ENCODE results near the gene DNAJC5G. TPM values are rescaled to one million over a fixed set of nuclear protein-coding genes. Genes with fewer than 3 reads are reported as not detected.
A peak's percentile ranks its signal among the peaks of the same experiment; 100 is the strongest.

DNAJC5G gene
- total RNA-seq, 2 experiments from 2014 or later = 0.19 TPM; not detected in 1

- ChIA-PET POLR2A (interaction anchor here (1.4 kb wide), 1 partner anchor 17 kb away, joined by 3 read pairs; the partner anchor contains the start of gene MPV17), CTCF (interaction anchor here (1.0 to 5.6 kb wide), 2 partner anchors 24 to 463 kb away, joined by 3 to 94 read pairs; partner anchors contain the start of gene TRIM54)
- intact Hi-C loops (cut with micrococcal nuclease) = no loop called here
- no peak for DNase-seq
- H3K4me3 Mint-ChIP-seq = no peak overlapping the region
- H3K27me3 Mint-ChIP-seq = peaks cover 20% of the 10 kb centered on the region
- no peaks in the 10 kb centered on the region for H3K9me3 Mint-ChIP-seq
- H3K36me3 Mint-ChIP-seq = peaks cover 17% of the 10 kb centered on the region
- H3K27ac Mint-ChIP-seq = no peak overlapping the region
- H3K4me1 Mint-ChIP-seq (ENCODE audit: low read depth) = peaks cover 8% of the 10 kb centered on the region
These were observed 30.9 kb downstream of the DNAJC5G start for GRCh38 chr2:27306136-27306535.

- ChIA-PET POLR2A (no interaction called here), CTCF (interaction anchor here (0.7 to 1.0 kb wide), 2 partner anchors 56 to 463 kb away, joined by 3 read pairs; no protein-coding TSS in a partner anchor)
- Mint-ChIP-seq H3K4me3 (peak overlapping the region; percentile 5), H3K4me1 (ENCODE audit: low read depth) (peaks cover 8% of the 10 kb centered on the region), H3K9me3 (no peaks in the 10 kb centered on the region), H3K27ac (no peak overlapping the region), H3K36me3 (peaks cover 22% of the 10 kb centered on the region), H3K27me3 (peaks cover 20% of the 10 kb centered on the region)
- peak; percentile 39 for DNase-seq
- intact Hi-C loops (cut with micrococcal nuclease) = no loop called here
These were observed 31.5 kb downstream of the DNAJC5G start for GRCh38 chr2:27306573-27307286.

GRCh38 chr2:27307287-27307544 is 32.0 kb downstream of the DNAJC5G start:
- Mint-ChIP-seq H3K27ac (no peak overlapping the region), H3K4me1 (ENCODE audit: low read depth) (peaks cover 8% of the 10 kb centered on the region), H3K4me3 (no peak overlapping the region), H3K36me3 (peaks cover 22% of the 10 kb centered on the region), H3K27me3 (peaks cover 20% of the 10 kb centered on the region), H3K9me3 (no peaks in the 10 kb centered on the region)
- CTCF ChIA-PET = interaction anchor here (0.7 kb wide), 1 partner anchor 56 kb away, joined by 3 read pairs; no protein-coding TSS in a partner anchor
- POLR2A ChIA-PET = no interaction called here
- intact Hi-C loops (cut with micrococcal nuclease) = no loop called here
- no peak for DNase-seq

GRCh38 chr2:27307545-27308358 is 32.5 kb downstream of the DNAJC5G start:
- peaks cover 8% of the 10 kb centered on the region for H3K4me1 Mint-ChIP-seq (ENCODE audit: low read depth)
- no peak overlapping the region for H3K27ac Mint-ChIP-seq
- ChIA-PET POLR2A (no interaction called here), CTCF (interaction anchor here (0.7 kb wide), 1 partner anchor 57 kb away, joined by 3 read pairs; no protein-coding TSS in a partner anchor)
- H3K4me3 Mint-ChIP-seq = no peak overlapping the region
- peaks cover 28% of the 10 kb centered on the region for H3K36me3 Mint-ChIP-seq
- intact Hi-C loops (cut with micrococcal nuclease) = no loop called here
- H3K27me3 Mint-ChIP-seq = peaks cover 20% of the 10 kb centered on the region
- no peaks in the 10 kb centered on the region for H3K9me3 Mint-ChIP-seq
- DNase-seq = no peak

- Mint-ChIP-seq H3K36me3 (peaks cover 28% of the 10 kb centered on the region), H3K27me3 (peaks cover 20% of the 10 kb centered on the region), H3K27ac (no peak within 1 kb of the TSS), H3K4me3 (no peak within 1 kb of the TSS), H3K4me1 (ENCODE audit: low read depth) (peaks cover 8% of the 10 kb centered on the region), H3K9me3 (no peaks in the 10 kb centered on the region)
- no peak for DNase-seq
- CTCF ChIA-PET = no interaction called here
- intact Hi-C loops (cut with micrococcal nuclease) = no loop called here
- POLR2A ChIA-PET = no interaction called here
These were observed 33.2 kb downstream of the DNAJC5G start, which contains the start of gene UCN for GRCh38 chr2:27308359-27308881. TSS of gene UCN (minus strand) at chr2:27308445. CDS start at chr2:27307895, 550 bp downstream.

- H3K4me1 Mint-ChIP-seq (ENCODE audit: low read depth) = peaks cover 8% of the 10 kb centered on the region
- peaks cover 18% of the 10 kb centered on the region for H3K27me3 Mint-ChIP-seq
- intact Hi-C loops (cut with micrococcal nuclease) = no loop called here
- CTCF ChIA-PET = no interaction called here
- no peak overlapping the region for H3K4me3 Mint-ChIP-seq
- H3K9me3 Mint-ChIP-seq = no peaks in the 10 kb centered on the region
- POLR2A ChIA-PET = no interaction called here
- DNase-seq = no peak
- no peak overlapping the region for H3K27ac Mint-ChIP-seq
- H3K36me3 Mint-ChIP-seq = peaks cover 28% of the 10 kb centered on the region
These were observed 34.4 kb downstream of the DNAJC5G start for GRCh38 chr2:27309651-27310050.

- Mint-ChIP-seq H3K9me3 (no peaks in the 10 kb centered on the region), H3K27me3 (no peaks in the 10 kb centered on the region), H3K4me3 (no peak overlapping the region), H3K36me3 (peaks cover 31% of the 10 kb centered on the region), H3K4me1 (ENCODE audit: low read depth) (peaks cover 2% of the 10 kb centered on the region), H3K27ac (no peak overlapping the region)
- intact Hi-C loops (cut with micrococcal nuclease) = no loop called here
- no peak for DNase-seq
- POLR2A ChIA-PET = no interaction called here
- CTCF ChIA-PET = interaction anchor here (2.2 kb wide), 1 partner anchor 9 kb away, joined by 13 read pairs; no protein-coding TSS in a partner anchor
These were observed 36.9 kb downstream of the DNAJC5G start for GRCh38 chr2:27312152-27312551.

GRCh38 chr2:27313882-27314645 is 38.8 kb downstream of the DNAJC5G start:
- no peaks in the 10 kb centered on the region for H3K27me3 Mint-ChIP-seq
- DNase-seq = no peak

GRCh38 chr2:27314709-27315108 is 39.5 kb downstream of the DNAJC5G start:
- POLR2A ChIA-PET = no interaction called here
- H3K9me3 Mint-ChIP-seq = no peaks in the 10 kb centered on the region
- CTCF ChIA-PET = interaction anchor here (0.6 to 1.6 kb wide), 3 partner anchors 12 to 374 kb away, joined by 3 to 8 read pairs (median 3); no protein-coding TSS in a partner anchor
- no peak for DNase-seq
- peaks cover 22% of the 10 kb centered on the region for H3K36me3 Mint-ChIP-seq
- no peak overlapping the region for H3K4me3 Mint-ChIP-seq
- no peaks in the 10 kb centered on the region for H3K27me3 Mint-ChIP-seq
- no peak overlapping the region for H3K27ac Mint-ChIP-seq
- intact Hi-C loops (cut with micrococcal nuclease) = no loop called here
- H3K4me1 Mint-ChIP-seq (ENCODE audit: low read depth) = no peaks in the 10 kb centered on the region

More at GRCh38 chr2:27313882-27314645, 38.8 kb downstream of the DNAJC5G start:
- POLR2A ChIA-PET = no interaction called here
- H3K4me1 Mint-ChIP-seq (ENCODE audit: low read depth) = no peaks in the 10 kb centered on the region
- CTCF ChIA-PET = interaction anchor here (0.9 to 1.6 kb wide), 2 partner anchors 11 to 35 kb away, joined by 3 to 8 read pairs; no protein-coding TSS in a partner anchor
- no peaks in the 10 kb centered on the region for H3K9me3 Mint-ChIP-seq
- H3K27ac Mint-ChIP-seq = no peak overlapping the region
- peaks cover 27% of the 10 kb centered on the region for H3K36me3 Mint-ChIP-seq
- no peak overlapping the region for H3K4me3 Mint-ChIP-seq
- intact Hi-C loops (cut with micrococcal nuclease) = no loop called here

- Mint-ChIP-seq H3K4me3 (no peak overlapping the region), H3K27ac (no peak overlapping the region), H3K9me3 (no peaks in the 10 kb centered on the region), H3K27me3 (no peaks in the 10 kb centered on the region), H3K4me1 (ENCODE audit: low read depth) (no peaks in the 10 kb centered on the region), H3K36me3 (peaks cover 20% of the 10 kb centered on the region)
- intact Hi-C loops (cut with micrococcal nuclease) = no loop called here
- CTCF ChIA-PET = interaction anchor here (0.6 to 1.6 kb wide), 2 partner anchors 12 to 373 kb away, joined by 3 to 8 read pairs; no protein-coding TSS in a partner anchor
- POLR2A ChIA-PET = no interaction called here
- DNase-seq = no peak
These were observed 39.9 kb downstream of the DNAJC5G start for GRCh38 chr2:27315122-27315521.

- Mint-ChIP-seq H3K9me3 (no peaks in the 10 kb centered on the region), H3K4me1 (ENCODE audit: low read depth) (peaks cover 5% of the 10 kb centered on the region), H3K36me3 (peaks cover 11% of the 10 kb centered on the region), H3K4me3 (no peak overlapping the region), H3K27ac (no peak overlapping the region), H3K27me3 (no peaks in the 10 kb centered on the region)
- DNase-seq = no peak
- CTCF ChIA-PET = interaction anchor here (0.8 to 4.6 kb wide), 2 partner anchors 14 to 37 kb away, joined by 3 to 32 read pairs; no protein-coding TSS in a partner anchor
- POLR2A ChIA-PET = no interaction called here
- intact Hi-C loops (cut with micrococcal nuclease) = no loop called here
These were observed 41.6 kb downstream of the DNAJC5G start for GRCh38 chr2:27316655-27317412.
